Measurements from ENCODE around the gene KIRREL1. TPM values are rescaled to one million over a fixed set of nuclear protein-coding genes. Genes with fewer than 3 reads are reported as not detected.
"Not testable (repeated sequence)": the region's sequence is repeated elsewhere in the genome, so short reads cannot be mapped to it uniquely, and the experiment has no call there.

The KIRREL1 gene
- total and polyA plus RNA-seq, 2 donors (not counting 1 experiment from before 2014, with no cell fraction given) = 55.5 to 123 TPM

GRCh38 chr1:158126425-158126824 is 133.0 kb downstream of the KIRREL1 start:
- H2AFZ ChIP-seq (ENCODE audit: low read length) = no peak overlapping the region
- no peak for DNase-seq (ENCODE audit: low read depth in 2 of 2)
- peaks cover 9% of the 10 kb centered on the region for H3K27me3 ChIP-seq (ENCODE audit: control insufficient read depth, insufficient read depth, low read length)
- no peaks in the 10 kb centered on the region for H3K79me2 ChIP-seq (ENCODE audit: control insufficient read depth, insufficient read depth, low read length)
- H3K36me3 ChIP-seq (ENCODE audit: control insufficient read depth, insufficient read depth, low read length) = no peaks in the 10 kb centered on the region
- H3K4me3 ChIP-seq (replicated peaks in 1 of 4; ENCODE audit: control extremely low read depth in 1 of 4, insufficient read depth in 1 of 4, low read depth in 3 of 4, low read length in 4 of 4) = no peak overlapping the region
- H3K27ac ChIP-seq (ENCODE audit: insufficient read depth, low read length) = no peak overlapping the region
- H3K4me2 ChIP-seq (ENCODE audit: extremely low read depth, insufficient read depth, low read length) = no peak overlapping the region
- no peak overlapping the region for H3K9ac ChIP-seq (ENCODE audit: insufficient read depth, low read length)
- no peak for TF ChIP-seq EZH2 (IDR thresholded peaks at IDR 0.05; ENCODE audit: low read length, missing control alignments)
- no peak for TF ChIP-seq CTCF (conservative IDR thresholded peaks at IDR 0.05 in 1 of 2, IDR thresholded peaks at IDR 0.05 in 1 of 2; ENCODE audit: low read depth in 1 of 2, low read length in 2 of 2)
- no peaks in the 10 kb centered on the region for H4K20me1 ChIP-seq (ENCODE audit: control insufficient read depth, extremely low read depth, insufficient read depth, low read length)
- no peaks in the 10 kb centered on the region for H3K4me1 ChIP-seq (ENCODE audit: control insufficient read depth, extremely low read depth, insufficient read depth, low read length)
- H3K9me3 ChIP-seq (ENCODE audit: control insufficient read depth, insufficient read depth, low read depth, low read length) = no peaks in the 10 kb centered on the region

- H3K36me3 ChIP-seq (ENCODE audit: control insufficient read depth, insufficient read depth, low read length); H2AFZ ChIP-seq (ENCODE audit: low read length); DNase-seq (ENCODE audit: low read depth in 2 of 2); H3K4me1 ChIP-seq (ENCODE audit: control insufficient read depth, extremely low read depth, insufficient read depth, low read length); H3K4me2 ChIP-seq (ENCODE audit: extremely low read depth, insufficient read depth, low read length); H4K20me1 ChIP-seq (ENCODE audit: control insufficient read depth, extremely low read depth, insufficient read depth, low read length); H3K27ac ChIP-seq (ENCODE audit: insufficient read depth, low read length); H3K9ac ChIP-seq (ENCODE audit: insufficient read depth, low read length); H3K79me2 ChIP-seq (ENCODE audit: control insufficient read depth, insufficient read depth, low read length); H3K4me3 ChIP-seq (replicated peaks in 1 of 4; ENCODE audit: control extremely low read depth in 1 of 4, insufficient read depth in 1 of 4, low read depth in 3 of 4, low read length in 4 of 4); H3K9me3 ChIP-seq (ENCODE audit: control insufficient read depth, insufficient read depth, low read depth, low read length): not testable (repeated sequence)
- H3K27me3 ChIP-seq (ENCODE audit: control insufficient read depth, insufficient read depth, low read length) = peaks cover 11% of the 10 kb centered on the region
These were observed 135.1 kb downstream of the KIRREL1 start for GRCh38 chr1:158128531-158128930.

DNA sequence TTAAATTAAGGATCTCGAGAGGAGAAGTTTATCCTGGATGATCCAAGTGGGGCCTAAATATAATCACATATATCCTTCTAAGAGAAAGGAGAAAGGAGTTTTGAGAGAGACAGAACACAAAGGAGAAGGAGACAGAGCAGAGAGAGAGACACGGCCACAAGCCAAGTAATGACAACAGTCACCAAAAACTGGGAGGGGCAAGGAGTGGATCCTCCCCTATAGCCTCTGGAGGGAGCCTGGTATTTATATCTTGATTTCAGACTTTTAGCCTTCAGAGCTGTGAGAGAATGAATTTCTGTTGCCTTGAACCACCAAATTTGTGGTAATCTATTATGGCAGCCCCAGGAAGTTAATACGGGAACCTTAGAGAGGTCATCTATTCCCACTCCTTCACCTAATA is 137.8 kb downstream of the KIRREL1 start:
- DNase-seq (ENCODE audit: low read depth in 2 of 2) = no peak
- Histone ChIP-seq H3K4me3 (replicated peaks in 1 of 4; ENCODE audit: control extremely low read depth in 1 of 4, insufficient read depth in 1 of 4, low read depth in 3 of 4, low read length in 4 of 4) (no peak overlapping the region), H2AFZ (ENCODE audit: low read length) (no peak overlapping the region), H3K4me1 (ENCODE audit: control insufficient read depth, extremely low read depth, insufficient read depth, low read length) (no peaks in the 10 kb centered on the region), H3K79me2 (ENCODE audit: control insufficient read depth, insufficient read depth, low read length) (no peaks in the 10 kb centered on the region), H4K20me1 (ENCODE audit: control insufficient read depth, extremely low read depth, insufficient read depth, low read length) (no peaks in the 10 kb centered on the region), H3K27me3 (ENCODE audit: control insufficient read depth, insufficient read depth, low read length) (peaks cover 6% of the 10 kb centered on the region), H3K9ac (ENCODE audit: insufficient read depth, low read length) (no peak overlapping the region), H3K27ac (ENCODE audit: insufficient read depth, low read length) (no peak overlapping the region), H3K36me3 (ENCODE audit: control insufficient read depth, insufficient read depth, low read length) (no peaks in the 10 kb centered on the region), H3K4me2 (ENCODE audit: extremely low read depth, insufficient read depth, low read length) (no peak overlapping the region), H3K9me3 (ENCODE audit: control insufficient read depth, insufficient read depth, low read depth, low read length) (no peaks in the 10 kb centered on the region)
- TF ChIP-seq EZH2 (IDR thresholded peaks at IDR 0.05; ENCODE audit: low read length, missing control alignments) (no peak), CTCF (conservative IDR thresholded peaks at IDR 0.05 in 1 of 2, IDR thresholded peaks at IDR 0.05 in 1 of 2; ENCODE audit: low read depth in 1 of 2, low read length in 2 of 2) (no peak)

Data from fibroblast of lung (primary cell).